ENCODE measurements around the gene PAX2. TPM values are rescaled to one million over a fixed set of nuclear protein-coding genes. Genes with fewer than 3 reads are reported as not detected.

The PAX2 gene
- total RNA-seq, 3 donors from 2014 or later, result under 0.01 TPM; not detected in 2

DNA sequence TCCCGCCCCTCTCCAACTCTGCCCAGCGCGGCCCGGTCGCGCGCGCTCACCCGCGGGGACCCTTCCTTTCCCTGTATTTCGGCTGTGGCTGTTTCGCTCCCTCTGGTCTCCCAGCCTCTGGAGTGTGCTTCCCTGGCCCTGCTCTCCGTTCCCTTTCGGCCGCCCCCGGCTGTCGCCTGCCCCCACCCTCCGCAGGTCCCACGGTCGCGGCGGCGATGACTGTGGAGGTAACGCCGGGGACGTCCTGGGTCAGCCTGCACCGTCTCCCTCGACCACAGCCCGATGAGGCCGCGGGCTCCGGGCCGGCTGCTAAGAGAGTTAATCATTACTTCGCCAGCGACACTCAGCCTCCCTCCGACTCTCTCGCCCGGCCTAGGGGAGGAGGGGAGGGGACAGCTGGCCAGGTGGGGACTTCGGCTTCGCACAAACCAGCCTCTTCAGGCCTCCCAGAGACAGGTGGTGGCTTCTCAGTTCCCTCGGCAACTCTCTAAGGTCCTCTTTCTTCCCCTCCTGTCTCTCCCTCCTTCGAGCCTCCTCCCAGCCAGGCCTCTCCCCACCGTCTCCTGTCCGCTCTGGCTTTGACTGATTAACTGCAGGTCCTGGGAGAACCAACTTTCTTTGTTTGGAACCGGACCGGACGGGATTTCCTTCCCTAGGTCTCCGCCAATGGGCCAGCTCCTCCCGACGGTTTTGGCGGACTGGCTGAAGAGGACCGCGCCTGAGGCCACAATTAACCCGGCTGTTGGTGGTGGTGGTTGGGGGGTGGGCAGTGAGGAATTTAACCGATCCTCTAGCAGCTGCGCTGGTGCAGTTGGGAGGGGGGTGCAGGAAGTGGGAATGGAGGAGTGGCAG, 5.6 kb upstream of the PAX2 start:
- peaks cover 3 to 7% of the 10 kb centered on the region in 2 donors for H3K4me1 ChIP-seq
- H3K36me3 ChIP-seq, result no peaks in the 10 kb centered on the region
- H3K27ac ChIP-seq, result no peak overlapping the region
- intact Hi-C loops (cut with DNase I; ENCODE audit: low total_unique reads), result loop anchor here (5.0 kb wide), 1 partner anchor 978 kb away; no protein-coding TSS in a partner anchor
- H3K9me3 ChIP-seq, result no peaks in the 10 kb centered on the region
- peaks cover 8 to 100% of the 10 kb centered on the region in 2 donors for H3K27me3 ChIP-seq
- TF ChIP-seq POLR2AphosphoS5 (IDR thresholded peaks at IDR 0.05) (no peak), POLR2A (IDR thresholded peaks at IDR 0.05) (no peak)
- TF ChIP-seq, protein P1, sequence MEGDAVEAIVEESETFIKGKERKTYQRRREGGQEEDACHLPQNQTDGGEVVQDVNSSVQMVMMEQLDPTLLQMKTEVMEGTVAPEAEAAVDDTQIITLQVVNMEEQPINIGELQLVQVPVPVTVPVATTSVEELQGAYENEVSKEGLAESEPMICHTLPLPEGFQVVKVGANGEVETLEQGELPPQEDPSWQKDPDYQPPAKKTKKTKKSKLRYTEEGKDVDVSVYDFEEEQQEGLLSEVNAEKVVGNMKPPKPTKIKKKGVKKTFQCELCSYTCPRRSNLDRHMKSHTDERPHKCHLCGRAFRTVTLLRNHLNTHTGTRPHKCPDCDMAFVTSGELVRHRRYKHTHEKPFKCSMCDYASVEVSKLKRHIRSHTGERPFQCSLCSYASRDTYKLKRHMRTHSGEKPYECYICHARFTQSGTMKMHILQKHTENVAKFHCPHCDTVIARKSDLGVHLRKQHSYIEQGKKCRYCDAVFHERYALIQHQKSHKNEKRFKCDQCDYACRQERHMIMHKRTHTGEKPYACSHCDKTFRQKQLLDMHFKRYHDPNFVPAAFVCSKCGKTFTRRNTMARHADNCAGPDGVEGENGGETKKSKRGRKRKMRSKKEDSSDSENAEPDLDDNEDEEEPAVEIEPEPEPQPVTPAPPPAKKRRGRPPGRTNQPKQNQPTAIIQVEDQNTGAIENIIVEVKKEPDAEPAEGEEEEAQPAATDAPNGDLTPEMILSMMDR (IDR thresholded peaks at IDR 0.05), result no peak
- peak overlapping the region in 1 of 3 donors; percentile 7 for H3K4me3 ChIP-seq
- no peak for DNase-seq (ENCODE audit: low spot score in 2 of 2)

DNA sequence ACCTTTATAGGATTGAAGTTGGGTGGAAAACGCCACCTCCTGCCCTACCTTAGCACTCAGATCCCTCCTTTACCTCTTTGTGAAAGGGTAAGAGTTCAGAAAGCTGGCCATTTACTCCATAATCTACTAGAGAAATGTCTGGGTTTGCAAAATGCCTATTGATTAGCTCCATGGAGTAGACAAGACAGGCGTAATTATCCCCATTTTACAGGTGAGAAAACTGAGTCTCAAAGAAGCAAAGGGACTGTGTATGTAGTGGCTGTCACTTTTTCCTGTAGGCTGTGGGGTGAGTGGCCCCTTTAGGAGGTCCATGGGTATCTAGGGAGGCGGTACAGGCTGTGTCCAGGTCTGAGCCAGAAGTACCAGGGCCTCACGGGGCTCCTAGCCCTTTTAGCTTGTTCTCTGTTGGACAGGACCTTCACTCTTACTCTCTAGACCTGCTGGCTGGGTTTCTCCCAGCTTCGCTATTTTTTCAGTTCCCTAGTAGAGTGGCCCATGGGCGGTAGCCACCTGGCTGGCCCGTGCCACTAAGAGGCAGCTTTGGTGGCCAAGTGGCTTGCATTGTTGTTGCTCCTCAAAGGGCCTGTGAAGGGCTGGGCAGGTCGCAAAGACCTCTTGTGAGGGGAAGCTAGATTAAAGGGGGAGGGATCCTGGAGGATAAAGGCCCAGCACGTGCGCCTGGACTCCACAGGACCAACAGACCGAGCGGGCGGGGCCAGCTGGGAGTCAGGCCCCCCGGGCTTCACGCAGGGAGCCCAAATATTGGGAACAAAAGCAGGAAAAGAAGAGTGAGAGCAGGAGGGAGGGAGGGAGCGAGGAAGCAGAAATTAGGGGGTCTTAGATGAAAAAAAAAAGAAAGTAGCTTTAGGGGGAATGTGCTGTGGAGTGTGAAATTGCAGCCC, 4.7 kb upstream of the PAX2 start:
- TF ChIP-seq, protein P1 (IDR thresholded peaks at IDR 0.05), result no peak
- no peak for TF ChIP-seq POLR2A (IDR thresholded peaks at IDR 0.05)
- no peak for TF ChIP-seq POLR2AphosphoS5 (IDR thresholded peaks at IDR 0.05)
- Histone ChIP-seq H3K27me3 (peaks cover 10 to 100% of the 10 kb centered on the region in 2 donors), H3K27ac (no peak overlapping the region)

DNA sequence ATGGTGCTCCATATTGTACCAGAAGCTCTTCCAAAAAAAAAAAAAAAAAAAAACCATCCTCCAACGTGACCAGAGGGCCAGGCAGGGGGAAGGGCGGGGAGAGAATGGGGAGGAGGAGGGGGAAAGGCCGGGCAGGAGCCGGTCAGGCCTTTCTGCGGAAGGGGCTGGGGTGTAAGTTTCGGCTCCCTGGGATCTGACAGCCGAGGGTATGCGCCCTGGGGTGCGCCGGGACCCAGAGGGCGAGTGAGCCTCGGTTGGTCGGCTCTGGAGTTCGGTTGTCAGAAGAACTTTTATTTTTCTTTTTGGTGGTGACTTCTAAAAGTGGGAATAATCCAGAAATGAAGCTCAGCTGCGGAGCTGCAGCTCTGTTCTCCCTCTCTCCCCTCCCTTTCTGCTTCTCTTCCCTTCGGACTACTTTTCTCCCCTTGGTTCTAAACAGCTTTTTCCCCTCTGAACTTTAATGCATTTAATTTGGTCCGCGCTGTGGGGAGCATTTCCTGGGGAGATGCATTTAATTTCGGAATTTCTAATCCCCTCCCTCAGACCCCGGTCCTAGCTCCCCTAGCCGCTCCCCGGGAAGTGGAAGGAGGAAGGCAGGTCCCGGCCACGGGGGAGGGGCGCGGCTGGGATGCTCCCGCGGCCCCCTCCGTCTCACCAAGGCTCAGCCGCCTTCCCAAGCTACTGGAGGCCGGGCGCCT, 3.9 kb upstream of the PAX2 start:
- intact Hi-C loops (cut with DNase I; ENCODE audit: low total_unique reads), result no loop called here
- DNase-seq (ENCODE audit: low spot score in 2 of 2), result no peak
- Histone ChIP-seq H3K9me3 (no peaks in the 10 kb centered on the region), H3K4me1 (peaks cover 13 to 21% of the 10 kb centered on the region in 2 donors), H3K4me3 (no peak overlapping the region), H3K27ac (no peak overlapping the region), H3K27me3 (peaks cover 10 to 100% of the 10 kb centered on the region in 2 donors), H3K36me3 (no peaks in the 10 kb centered on the region)
- no peak for TF ChIP-seq POLR2AphosphoS5 (IDR thresholded peaks at IDR 0.05)
- TF ChIP-seq POLR2A (IDR thresholded peaks at IDR 0.05), result no peak
- TF ChIP-seq, protein P1 (IDR thresholded peaks at IDR 0.05), result no peak

More for the DNA sequence above, 4.7 kb upstream of the PAX2 start:
- H3K36me3 ChIP-seq, result no peaks in the 10 kb centered on the region
- intact Hi-C loops (cut with DNase I; ENCODE audit: low total_unique reads), result no loop called here
- H3K4me1 ChIP-seq, result peaks cover 9 to 16% of the 10 kb centered on the region in 2 donors
- DNase-seq (ENCODE audit: low spot score in 2 of 2), result no peak
- H3K9me3 ChIP-seq, result no peaks in the 10 kb centered on the region
- no peak overlapping the region for H3K4me3 ChIP-seq

DNA sequence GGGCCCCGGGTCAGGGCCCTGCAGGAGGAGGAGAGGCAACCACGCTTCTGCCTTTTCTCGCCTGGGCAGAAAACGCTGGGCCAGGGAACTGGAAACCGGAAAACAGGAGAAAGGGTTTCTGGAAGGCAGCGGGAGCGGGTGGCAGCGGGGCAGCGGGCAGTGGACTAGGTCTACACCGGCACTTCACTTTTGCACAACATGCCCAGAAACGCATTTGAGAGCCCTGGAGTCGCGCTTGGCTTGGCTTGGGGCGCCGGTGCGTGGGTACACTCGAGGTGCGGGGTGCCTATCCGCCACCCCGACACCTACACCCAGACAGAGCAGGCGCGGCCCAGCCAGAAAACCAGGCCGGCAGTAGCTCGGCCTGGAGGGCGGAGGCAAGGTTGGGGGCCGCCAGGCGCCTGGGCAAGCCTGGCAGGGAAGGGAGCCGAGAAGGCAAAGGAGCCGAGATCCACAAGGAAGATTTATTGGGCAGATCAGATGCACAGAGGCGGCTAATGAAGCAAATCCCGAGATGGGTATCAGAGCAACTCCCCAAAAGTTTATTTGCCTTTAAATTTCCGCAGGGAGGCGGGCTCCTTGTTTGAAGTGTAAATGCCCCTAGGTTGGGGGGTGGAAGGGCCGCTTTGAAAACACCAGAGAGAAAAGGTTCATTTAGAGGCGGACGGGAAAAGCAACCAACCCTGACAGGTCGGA, 3.2 kb upstream of the PAX2 start:
- Histone ChIP-seq H3K4me3 (no peak overlapping the region), H3K9me3 (no peaks in the 10 kb centered on the region), H3K27ac (no peak overlapping the region), H3K27me3 (peaks cover 10 to 100% of the 10 kb centered on the region in 2 donors), H3K36me3 (no peaks in the 10 kb centered on the region), H3K4me1 (peaks cover 13 to 21% of the 10 kb centered on the region in 2 donors)
- no peak for DNase-seq (ENCODE audit: low spot score in 2 of 2)
- intact Hi-C loops (cut with DNase I; ENCODE audit: low total_unique reads), result no loop called here
- TF ChIP-seq, protein P1 (IDR thresholded peaks at IDR 0.05), result no peak
- TF ChIP-seq POLR2A (IDR thresholded peaks at IDR 0.05), result no peak
